Measurements from ENCODE around the gene ZDHHC11. TPM values are rescaled to one million over a fixed set of nuclear protein-coding genes. Genes with fewer than 3 reads are reported as not detected.
"Not testable (repeated sequence)": the region's sequence is repeated elsewhere in the genome, so short reads cannot be mapped to it uniquely, and the experiment has no call there.

Gene ZDHHC11
- total RNA-seq, 1 donor from 2014 or later, result 18.7 TPM

DNA sequence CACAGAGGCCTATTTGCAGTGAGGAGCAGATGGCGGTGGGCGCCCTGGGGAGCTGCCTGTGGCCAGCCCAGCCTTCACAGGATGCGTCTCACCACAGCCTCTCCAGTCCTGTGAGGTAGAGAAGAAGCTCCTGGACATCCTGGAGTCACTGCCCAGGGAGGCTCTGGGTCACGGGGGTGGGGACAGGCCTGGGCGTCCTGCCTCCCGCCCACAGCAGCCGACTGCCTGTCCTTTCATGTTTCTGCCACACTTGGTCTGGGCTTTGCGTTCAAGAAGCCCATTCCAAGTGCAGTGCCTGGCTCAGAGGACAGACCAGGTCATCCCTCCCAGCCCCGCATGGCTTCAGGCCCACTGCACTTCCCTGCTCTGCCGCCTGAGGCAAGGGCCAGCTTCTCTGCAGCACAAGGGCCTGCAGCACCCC, 12.3 kb downstream of the ZDHHC11 start:
- H3K27me3 ChIP-seq (ENCODE audit: low read depth); H3K4me1 ChIP-seq; intact Hi-C loops (cut with micrococcal nuclease); H3K9me3 ChIP-seq (replicated peaks); H3K4me3 ChIP-seq: not testable (repeated sequence)
- Histone ChIP-seq H3K36me3 (peaks cover 12% of the 10 kb centered on the region), H3K27ac (replicated peaks) (peak overlapping the region; percentile 30)
- peak; percentile 40 for DNase-seq
- peak; percentile 31 for TF ChIP-seq CTCF (IDR thresholded peaks at IDR 0.05; ENCODE audit: borderline replicate concordance)

- H3K27ac ChIP-seq (replicated peaks); DNase-seq; intact Hi-C loops (cut with micrococcal nuclease); H3K4me3 ChIP-seq; H3K4me1 ChIP-seq; H3K27me3 ChIP-seq (ENCODE audit: low read depth); H3K9me3 ChIP-seq (replicated peaks): not testable (repeated sequence)
- peaks cover 12% of the 10 kb centered on the region for H3K36me3 ChIP-seq
Observed at GRCh38 chr5:837621-838121, 13.1 kb downstream of the ZDHHC11 start.

DNA sequence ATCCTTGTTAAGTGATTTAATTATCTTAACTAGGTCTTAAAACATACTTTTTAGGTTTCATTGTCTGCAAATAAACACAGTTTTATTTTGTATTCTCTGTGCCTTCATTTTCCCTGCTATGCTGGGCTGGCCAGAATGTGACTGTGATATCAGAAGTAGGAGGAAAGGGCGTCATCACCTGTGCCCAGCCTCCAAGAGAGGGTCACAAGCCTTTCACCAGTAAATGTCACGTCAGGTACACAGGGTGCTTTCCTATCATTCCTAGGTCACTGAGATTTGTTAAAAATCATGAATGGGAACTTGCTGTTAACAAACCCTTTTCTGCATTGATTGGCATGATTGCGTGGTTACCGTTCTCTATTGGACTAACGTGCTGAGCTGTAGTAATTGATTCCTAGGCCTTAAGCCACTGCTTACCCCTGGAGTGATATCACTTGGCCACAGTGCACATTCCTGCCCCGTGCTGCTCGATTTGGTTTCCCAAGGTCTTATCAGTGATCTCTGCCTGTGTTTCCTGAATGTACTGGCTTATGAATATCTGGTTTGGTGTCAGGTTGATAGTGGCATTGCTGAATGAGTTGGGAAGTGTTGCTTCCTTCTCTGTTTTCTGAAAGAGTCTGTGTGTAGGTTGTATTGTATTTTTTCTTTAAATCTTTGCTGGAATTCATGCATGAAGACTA, 14.7 kb downstream of the ZDHHC11 start:
- H3K4me3 ChIP-seq; H3K9me3 ChIP-seq (replicated peaks); H3K4me1 ChIP-seq; H3K27me3 ChIP-seq (ENCODE audit: low read depth); DNase-seq; H3K36me3 ChIP-seq; intact Hi-C loops (cut with micrococcal nuclease): not testable (repeated sequence)
- H3K27ac ChIP-seq (replicated peaks), result peak overlapping the region; percentile 59

GRCh38 chr5:834013-834412, 16.8 kb downstream of the ZDHHC11 start:
- H3K27ac ChIP-seq (replicated peaks); H3K4me3 ChIP-seq; H3K9me3 ChIP-seq (replicated peaks); H3K27me3 ChIP-seq (ENCODE audit: low read depth); intact Hi-C loops (cut with micrococcal nuclease); H3K36me3 ChIP-seq; DNase-seq; H3K4me1 ChIP-seq: not testable (repeated sequence)

GRCh38 chr5:828194-828593, 22.6 kb downstream of the ZDHHC11 start:
- H3K4me3 ChIP-seq; H3K27ac ChIP-seq (replicated peaks); H3K4me1 ChIP-seq; H3K9me3 ChIP-seq (replicated peaks); DNase-seq; intact Hi-C loops (cut with micrococcal nuclease); H3K27me3 ChIP-seq (ENCODE audit: low read depth); H3K36me3 ChIP-seq: not testable (repeated sequence)

- H3K4me1 ChIP-seq; intact Hi-C loops (cut with micrococcal nuclease); H3K27ac ChIP-seq (replicated peaks); DNase-seq; H3K27me3 ChIP-seq (ENCODE audit: low read depth); H3K36me3 ChIP-seq; H3K9me3 ChIP-seq (replicated peaks); H3K4me3 ChIP-seq: not testable (repeated sequence)
Observed at GRCh38 chr5:825544-825943, 25.2 kb downstream of the ZDHHC11 start.

GRCh38 chr5:821504-821903, 29.3 kb downstream of the ZDHHC11 start:
- TF ChIP-seq CTCF (IDR thresholded peaks at IDR 0.05; ENCODE audit: borderline replicate concordance), result peak; percentile 10
- H3K4me1 ChIP-seq, result no peaks in the 10 kb centered on the region
- no peak overlapping the region for H3K4me3 ChIP-seq
- no peak for DNase-seq
- no peaks in the 10 kb centered on the region for H3K27me3 ChIP-seq (ENCODE audit: low read depth)
- peaks cover 14% of the 10 kb centered on the region for H3K36me3 ChIP-seq
- no peak overlapping the region for H3K27ac ChIP-seq (replicated peaks)
- no peaks in the 10 kb centered on the region for H3K9me3 ChIP-seq (replicated peaks)
- intact Hi-C loops (cut with micrococcal nuclease), result no loop called here

DNA sequence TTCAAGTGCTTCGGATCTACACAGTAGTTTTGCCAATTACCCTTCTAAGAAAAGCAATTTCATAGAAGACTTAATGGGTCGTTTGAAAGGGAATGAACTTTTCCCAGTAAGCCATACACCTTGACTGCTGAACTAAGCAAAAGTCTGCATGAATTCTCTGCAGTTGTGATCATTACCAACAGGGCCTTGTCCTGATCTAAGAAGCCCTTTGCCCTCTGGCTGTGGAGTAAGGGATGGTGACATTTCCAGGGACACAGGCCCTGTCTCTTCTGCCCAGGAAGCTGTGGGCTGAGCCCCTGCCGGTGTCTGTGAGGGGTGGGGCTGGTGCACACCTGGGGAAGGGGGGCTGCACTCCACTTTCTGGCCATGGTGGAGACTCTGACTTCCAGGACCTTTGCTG, 30.5 kb downstream of the ZDHHC11 start:
- intact Hi-C loops (cut with micrococcal nuclease), result no loop called here
- DNase-seq, result no peak
- Histone ChIP-seq H3K36me3 (peaks cover 14% of the 10 kb centered on the region), H3K4me3 (no peak overlapping the region), H3K27me3 (ENCODE audit: low read depth) (no peaks in the 10 kb centered on the region), H3K27ac (replicated peaks) (no peak overlapping the region), H3K4me1 (no peaks in the 10 kb centered on the region), H3K9me3 (replicated peaks) (peaks cover 7% of the 10 kb centered on the region)
- TF ChIP-seq CTCF (IDR thresholded peaks at IDR 0.05; ENCODE audit: borderline replicate concordance), result no peak
